HG02763 (cell line): ENCODE results near the gene TRDMT1.

Source experiments
- ATAC-seq: cut with Tn5 transposase; IDR thresholded peaks from one replicate; pipeline ENCODE4 v1.9.1; 2021; ENCODE audit warnings: mild to moderate bottlenecking, moderate library complexity; ENCODE audit not compliant: unreplicated experiment

The TRDMT1 gene

DNA sequence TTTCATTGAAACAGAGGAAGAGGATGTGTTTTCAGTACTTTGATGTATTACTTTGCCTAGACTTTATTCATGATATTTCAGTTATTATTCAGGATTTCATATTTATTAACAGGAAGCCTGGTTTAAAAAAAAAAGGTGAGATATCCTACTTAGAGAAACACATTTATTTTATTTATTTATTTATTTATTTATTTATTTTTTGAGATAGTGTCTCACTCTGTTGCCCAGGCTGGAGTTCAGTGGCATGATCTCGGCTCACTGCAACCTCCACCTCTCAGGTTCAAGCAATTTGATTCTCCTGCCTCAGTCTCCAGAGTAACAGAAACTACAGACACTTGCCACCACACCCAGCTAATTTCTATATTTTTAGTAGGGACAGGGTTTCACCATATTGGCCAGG is 24.5 kb downstream of the TRDMT1 start:
- no peak for ATAC-seq

DNA sequence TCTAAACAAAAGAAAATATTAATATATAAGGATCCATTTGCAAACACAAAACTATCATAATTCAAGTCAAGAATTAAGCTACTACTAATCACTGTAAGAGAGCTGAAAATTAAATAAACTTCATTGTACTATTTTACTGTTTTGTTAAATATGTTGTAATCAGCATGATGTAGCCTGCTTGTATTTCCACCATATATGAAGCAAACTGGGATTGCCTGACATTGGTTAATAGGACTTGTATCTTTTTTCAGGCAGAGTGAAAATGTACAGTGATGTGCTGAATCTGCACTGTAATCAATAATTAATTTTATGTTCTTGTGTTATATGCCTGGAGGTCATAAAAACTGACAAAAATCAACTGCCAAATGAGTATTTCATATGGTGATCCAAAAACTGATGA is 25.4 kb downstream of the TRDMT1 start:
- no peak for ATAC-seq

- ATAC-seq = no peak
Observed at GRCh38 chr10:17175551-17175950, 25.9 kb downstream of the TRDMT1 start.

GRCh38 chr10:17174626-17175025 is 26.8 kb downstream of the TRDMT1 start:
- ATAC-seq = no peak

DNA sequence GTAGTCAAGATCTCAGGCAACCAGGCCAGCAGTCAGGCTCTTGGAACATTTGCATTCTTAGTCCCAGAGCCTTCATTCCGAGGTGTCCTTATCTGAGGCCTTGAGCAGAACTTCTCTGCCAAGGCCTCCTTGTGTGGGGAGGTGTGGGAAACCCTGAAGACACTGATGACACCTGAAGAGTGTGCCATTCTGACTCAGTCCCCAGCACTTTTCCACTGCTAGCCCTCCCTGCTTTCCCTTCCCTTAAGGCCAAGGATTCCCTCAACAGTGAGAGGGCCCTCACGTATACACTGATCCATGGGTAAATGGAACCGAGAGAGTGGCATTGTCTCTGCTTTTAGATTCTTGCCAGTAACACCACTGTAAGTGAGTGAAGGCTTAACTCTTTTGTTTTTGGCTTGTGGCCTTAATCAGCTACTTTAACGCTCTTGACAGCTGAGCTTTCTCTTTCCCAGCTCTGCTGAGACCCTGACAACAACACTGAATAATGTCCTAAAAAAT is 30.3 kb downstream of the TRDMT1 start:
- ATAC-seq = no peak

- no peak for ATAC-seq
Observed at GRCh38 chr10:17169803-17170202, 31.7 kb downstream of the TRDMT1 start.

DNA sequence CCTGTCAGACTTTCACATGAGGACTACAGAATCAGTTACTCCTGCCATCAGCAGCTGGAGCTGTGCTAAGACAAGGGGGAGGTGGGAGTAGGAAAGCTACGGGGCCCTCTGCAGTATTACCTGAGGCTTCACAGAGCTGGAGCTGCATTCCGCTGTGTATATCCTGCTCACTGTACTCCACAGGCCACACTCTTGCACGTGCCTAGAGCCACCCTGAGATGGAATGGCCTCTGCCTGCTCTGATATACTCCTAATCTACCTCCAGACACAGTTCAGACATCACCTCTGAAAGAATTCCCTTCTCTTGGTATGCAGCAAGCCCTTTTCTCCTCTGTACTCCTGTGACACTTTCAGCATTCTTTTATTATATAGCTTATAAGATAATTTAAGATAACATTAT is 34.8 kb downstream of the TRDMT1 start:
- no peak for ATAC-seq

DNA sequence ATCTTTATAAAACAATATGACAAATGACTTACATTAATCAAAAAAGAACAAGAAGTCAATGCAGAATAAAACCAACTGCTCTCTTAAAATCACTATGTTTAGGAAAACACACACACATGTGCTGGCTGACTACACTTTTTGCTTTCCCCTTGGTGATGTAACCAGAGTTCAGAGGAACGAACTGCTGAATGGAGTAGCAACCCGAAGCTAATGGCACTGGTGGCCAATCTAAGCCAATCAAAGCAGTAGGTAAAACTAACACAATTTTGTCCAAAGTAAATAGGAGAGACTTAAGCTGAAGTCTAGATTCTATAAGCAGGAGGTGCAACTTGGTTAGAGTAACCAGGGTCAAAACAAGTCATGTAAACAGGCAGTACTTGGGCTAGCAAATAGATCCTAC is 38.6 kb downstream of the TRDMT1 start:
- no peak for ATAC-seq

DNA sequence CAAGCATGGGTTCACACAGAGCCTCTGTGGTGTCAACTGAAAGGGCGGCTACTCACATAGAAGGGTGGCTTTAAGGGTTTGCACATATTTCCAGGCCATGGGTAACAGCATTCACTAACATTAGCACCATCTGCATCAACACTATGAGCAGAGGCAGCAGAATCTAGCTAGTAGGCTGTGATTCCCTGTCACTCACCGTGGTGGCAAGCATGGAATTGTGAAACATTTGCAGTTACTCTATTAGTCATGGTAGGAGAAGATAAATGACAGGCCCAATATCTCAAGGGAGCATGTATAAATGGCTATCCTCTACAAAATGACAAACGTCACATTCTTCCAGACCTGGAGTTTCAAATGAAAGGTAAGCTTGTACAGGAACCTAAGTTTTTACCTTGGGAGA is 39.7 kb downstream of the TRDMT1 start:
- no peak for ATAC-seq

- ATAC-seq = no peak
Observed at GRCh38 chr10:17157024-17157423, 44.4 kb downstream of the TRDMT1 start.

DNA sequence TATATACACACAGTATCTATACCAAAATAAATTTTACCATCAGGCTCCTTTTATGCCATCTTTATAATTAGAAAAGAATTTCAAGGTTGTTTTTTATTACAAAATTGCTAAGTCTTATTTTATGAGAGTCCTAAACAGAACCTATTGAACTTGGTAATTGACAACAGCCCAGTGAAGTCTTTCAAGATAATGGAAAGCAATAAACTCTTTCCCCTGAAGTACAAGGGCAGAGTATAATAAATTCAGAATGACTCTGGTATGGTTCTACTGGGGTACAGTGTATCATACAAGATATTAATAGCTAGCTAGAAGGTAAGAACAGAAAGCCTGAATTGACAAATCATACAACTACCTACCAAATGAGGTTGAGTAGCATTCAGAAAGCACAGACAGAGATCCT is 45.6 kb downstream of the TRDMT1 start:
- no peak for ATAC-seq

GRCh38 chr10:17154116-17154515 is 47.4 kb downstream of the TRDMT1 start:
- ATAC-seq = no peak

GRCh38 chr10:17153321-17153720 is 48.2 kb downstream of the TRDMT1 start:
- no peak for ATAC-seq

DNA sequence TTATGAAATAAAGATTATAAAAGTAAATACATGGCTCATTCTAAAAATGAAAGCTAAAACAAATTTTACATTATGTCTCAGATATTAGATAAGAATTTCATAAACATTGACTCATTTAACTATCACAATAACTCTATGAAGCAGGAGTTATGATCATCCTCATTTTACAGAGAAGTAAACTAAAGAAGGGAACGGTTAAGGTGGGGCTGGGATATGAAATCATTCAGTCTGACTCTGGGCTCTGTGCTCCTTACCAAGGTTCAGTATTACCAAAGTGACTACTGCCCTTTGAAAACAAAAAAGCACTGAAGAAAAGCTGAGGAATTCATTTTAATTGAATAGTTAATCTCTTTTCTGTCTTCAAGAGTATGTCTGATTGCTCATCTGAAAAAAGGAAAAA is 49.8 kb downstream of the TRDMT1 start:
- ATAC-seq = no peak

- ATAC-seq = no peak
Observed at GRCh38 chr10:17147884-17148489, 53.5 kb downstream of the TRDMT1 start.

- no peak for ATAC-seq
Observed at GRCh38 chr10:17146892-17147291, 54.6 kb downstream of the TRDMT1 start.

DNA sequence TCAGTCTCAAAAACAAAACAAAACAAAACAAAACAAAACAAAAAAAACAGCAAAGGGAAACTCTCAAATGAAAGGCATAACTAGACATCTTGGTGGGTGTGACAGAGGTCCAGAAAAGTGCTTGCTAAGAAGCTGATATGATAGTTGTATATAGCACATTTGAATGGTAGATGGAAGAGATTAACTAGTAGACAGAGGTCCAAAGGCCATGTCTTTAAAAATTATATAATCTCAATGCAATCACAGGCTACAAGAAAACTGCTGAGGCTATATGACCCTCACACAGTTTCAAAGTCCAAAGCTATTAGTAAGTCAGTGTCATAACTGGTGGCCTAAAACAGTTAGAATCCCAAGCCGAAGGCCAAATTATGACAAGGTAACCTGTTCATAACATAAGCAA is 56.2 kb downstream of the TRDMT1 start:
- no peak for ATAC-seq

- no peak for ATAC-seq
Observed at GRCh38 chr10:17144757-17145156, 56.7 kb downstream of the TRDMT1 start.

DNA sequence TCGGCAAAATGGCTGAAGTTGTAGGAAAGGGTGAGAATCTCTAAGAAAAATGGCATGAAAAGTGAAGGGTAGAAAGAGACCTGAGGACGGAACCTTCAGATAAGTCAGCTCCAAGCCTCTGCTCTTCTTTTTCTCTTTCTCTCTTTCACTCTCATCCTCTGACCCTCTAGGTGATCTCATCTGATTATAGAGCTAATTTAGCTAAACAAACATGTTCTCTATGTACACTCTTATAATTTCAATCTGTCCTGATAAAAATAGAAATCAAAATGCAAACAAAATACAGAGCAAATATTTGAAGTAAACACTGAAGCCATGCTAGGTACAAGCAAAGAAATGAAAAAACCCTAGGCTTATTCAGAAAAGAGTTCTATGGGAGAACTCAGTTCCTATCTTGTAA is 57.4 kb downstream of the TRDMT1 start:
- ATAC-seq = no peak

DNA sequence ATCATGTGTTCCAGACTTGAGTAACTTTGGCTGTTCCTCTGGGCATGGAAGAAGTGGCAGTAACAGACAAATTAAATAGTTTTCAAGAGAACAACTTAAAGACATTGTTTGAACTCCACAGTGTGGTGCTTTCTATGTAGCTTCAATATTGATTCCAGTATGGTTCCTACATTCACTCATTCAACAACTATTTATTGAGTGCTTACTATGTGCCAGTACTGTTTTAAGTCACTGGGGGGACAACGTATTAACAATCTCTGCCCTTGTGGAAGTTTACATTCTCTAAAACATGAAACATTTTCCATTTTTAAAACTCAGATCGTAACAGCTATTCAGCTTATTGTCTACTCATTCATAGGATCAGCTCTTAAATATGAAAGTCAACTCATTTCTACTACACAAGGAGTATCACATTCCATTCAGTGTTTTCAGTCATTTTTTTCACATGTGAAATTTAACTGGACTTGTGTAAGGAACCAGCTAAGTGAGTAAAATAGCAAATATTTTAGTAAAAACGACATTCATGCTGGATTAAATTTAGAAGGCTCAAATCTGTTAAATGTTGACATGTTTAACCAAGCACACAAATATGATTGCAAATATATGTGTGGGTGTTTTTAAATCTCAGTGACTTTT is 58.3 kb downstream of the TRDMT1 start:
- ATAC-seq = no peak

GRCh38 chr10:17141504-17142229 is 59.8 kb downstream of the TRDMT1 start:
- ATAC-seq = no peak

- ATAC-seq = no peak
Observed at GRCh38 chr10:17140386-17140761, 61.1 kb downstream of the TRDMT1 start.
